WTC11 (cell line): ENCODE data around the gene PCNX1.

Experiments used
- CREB1 ChIP-seq: sonication (generic); formaldehyde crosslinking; IDR thresholded peaks from 2 replicates; pipeline ENCODE4 v1.8.0; 2023; ENCODE audit warnings: mild to moderate bottlenecking, missing genetic modification reagents
- FOXP1 ChIP-seq: sonication (generic); formaldehyde crosslinking; IDR thresholded peaks from 2 replicates; pipeline ENCODE4 v1.8.0; 2022; ENCODE audit warnings: missing genetic modification reagents, mild to moderate bottlenecking, moderate library complexity, borderline replicate concordance
- NFE2L1 ChIP-seq: sonication (generic); formaldehyde crosslinking; IDR thresholded peaks from 2 replicates; pipeline ENCODE4 v1.8.1; 2023; ENCODE audit warnings: missing genetic modification reagents
- NFYB ChIP-seq: sonication (generic); formaldehyde crosslinking; conservative IDR thresholded peaks from 2 replicates; pipeline ENCODE4 v1.8.0; 2022; ENCODE audit warnings: low read depth, missing genetic modification reagents
- SP1 ChIP-seq: sonication (generic); formaldehyde crosslinking; conservative IDR thresholded peaks from 2 replicates; pipeline ENCODE4 v1.8.1; 2022; ENCODE audit warnings: missing genetic modification reagents
- ZNF121 ChIP-seq: sonication (generic); formaldehyde crosslinking; IDR thresholded peaks from 2 replicates; pipeline ENCODE4 v1.8.0; 2023; ENCODE audit warnings: missing genetic modification reagents
- ZNF423 ChIP-seq: fragments of 250-450 bp; sonication (Bioruptor Pico); IDR thresholded peaks from 2 replicates; pipeline ENCODE4 v2.1.2; 2022; ENCODE audit warnings: mild to moderate bottlenecking, moderate library complexity
- TF ChIP-seq, protein P1 (sequence below): fragments of 250-450 bp; sonication (Bioruptor Pico); conservative IDR thresholded peaks from 2 replicates; pipeline ENCODE4 v1.9.0; 2021; ENCODE audit warnings: mild to moderate bottlenecking
- TF ChIP-seq, protein P2 (sequence below): sonication (generic); formaldehyde crosslinking; IDR thresholded peaks from 2 replicates; pipeline ENCODE4 v1.8.1; 2023; ENCODE audit warnings: mild to moderate bottlenecking, missing genetic modification reagents, moderate library complexity

DNA sequence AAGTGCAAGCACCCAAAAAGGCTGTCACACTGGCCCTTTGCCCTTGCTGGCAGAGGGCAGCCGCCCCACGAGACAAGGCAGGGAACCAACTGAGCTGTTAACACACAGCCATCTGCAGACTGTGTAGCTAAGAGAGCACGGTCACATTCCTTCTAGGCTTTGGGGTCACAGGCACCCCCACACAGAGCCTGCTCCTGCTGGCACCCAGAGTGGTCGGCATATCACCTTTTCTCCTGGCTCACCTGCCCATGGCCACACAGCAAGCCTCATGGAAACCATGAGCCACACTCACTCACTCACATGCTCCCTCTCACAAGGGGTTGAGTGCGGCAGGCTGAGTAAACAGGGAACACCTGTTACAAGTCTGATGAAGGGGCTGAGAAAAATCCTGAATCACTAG lies 214.5 kb downstream of the PCNX1 start:
- TF ChIP-seq NFE2L1: no peak
- TF ChIP-seq SP1: no peak
- TF ChIP-seq FOXP1 (CRISPR knock-in tag): no peak
- no peak for TF ChIP-seq NFYB
- TF ChIP-seq CREB1 (CRISPR knock-in tag): no peak
- no peak for TF ChIP-seq ZNF423
- TF ChIP-seq ZNF121 (CRISPR knock-in tag): no peak
- TF ChIP-seq, protein P1, sequence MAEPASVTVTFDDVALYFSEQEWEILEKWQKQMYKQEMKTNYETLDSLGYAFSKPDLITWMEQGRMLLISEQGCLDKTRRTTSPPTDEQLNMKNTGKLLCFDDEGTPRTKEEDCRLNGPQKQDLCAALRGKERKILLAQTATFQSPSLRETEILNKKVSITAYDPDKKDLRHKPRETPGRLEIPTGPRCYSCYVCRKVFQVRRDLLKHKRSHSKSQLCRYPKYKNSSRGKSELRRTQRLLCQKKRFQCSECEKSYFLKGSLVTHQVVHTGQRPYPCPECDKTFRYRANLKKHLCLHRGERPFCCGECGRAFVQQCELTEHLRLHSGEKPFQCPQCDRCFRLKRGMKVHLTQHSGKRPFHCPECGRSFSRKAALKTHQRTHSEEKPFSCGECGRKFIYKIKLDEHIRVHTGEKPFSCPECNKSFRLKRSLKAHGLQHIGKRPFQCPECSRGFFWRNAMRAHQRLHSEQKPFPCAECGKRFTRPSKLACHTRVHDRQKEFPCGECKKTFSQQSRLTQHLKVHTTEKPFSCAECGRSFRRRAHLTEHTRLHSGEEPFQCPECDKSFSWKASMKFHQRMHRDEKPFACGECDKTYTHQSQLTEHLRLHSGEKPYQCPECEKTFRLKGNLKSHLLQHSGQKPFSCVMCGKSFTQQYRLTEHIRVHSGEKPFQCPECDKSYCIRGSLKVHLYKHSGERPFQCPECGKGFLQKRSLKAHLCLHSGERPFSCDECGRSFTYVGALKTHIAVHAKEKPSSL: no peak
- TF ChIP-seq, protein P2, sequence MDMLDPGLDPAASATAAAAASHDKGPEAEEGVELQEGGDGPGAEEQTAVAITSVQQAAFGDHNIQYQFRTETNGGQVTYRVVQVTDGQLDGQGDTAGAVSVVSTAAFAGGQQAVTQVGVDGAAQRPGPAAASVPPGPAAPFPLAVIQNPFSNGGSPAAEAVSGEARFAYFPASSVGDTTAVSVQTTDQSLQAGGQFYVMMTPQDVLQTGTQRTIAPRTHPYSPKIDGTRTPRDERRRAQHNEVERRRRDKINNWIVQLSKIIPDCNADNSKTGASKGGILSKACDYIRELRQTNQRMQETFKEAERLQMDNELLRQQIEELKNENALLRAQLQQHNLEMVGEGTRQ (CRISPR knock-in tag): no peak
